Vagina (tissue), 2 donors: ENCODE data around the gene CD47.

Experiments used
- CTCF ChIP-seq, 3 experiments: fragments of 450-650 bp in 2 of 3; fragments of 200-600 bp in 1 of 3; sonication (generic) in 1 of 3; IDR thresholded peaks; one replicate each; pipeline ENCODE4 v1.5.1; 2017 to 2019; ENCODE audit warnings: antibody characterized with exemption in 3 of 3, mild to moderate bottlenecking in 2 of 3, moderate library complexity in 2 of 3
- POLR2A ChIP-seq, 2 donors: fragments of 450-650 bp; IDR thresholded peaks; one replicate each; pipeline ENCODE4 v1.6.1; 2017; ENCODE audit warnings: antibody characterized with exemption in 2 of 2, mild to moderate bottlenecking in 2 of 2, moderate library complexity in 2 of 2

- TF ChIP-seq CTCF (IDR thresholded peaks at IDR 0.05) (no peak), POLR2A (IDR thresholded peaks at IDR 0.05) (no peak)
Observed at GRCh38 chr3:108093021-108093420, 2.2 kb upstream of the CD47 start.
